ENCODE measurements around the gene CTBP2.

Gene CTBP2

DNA sequence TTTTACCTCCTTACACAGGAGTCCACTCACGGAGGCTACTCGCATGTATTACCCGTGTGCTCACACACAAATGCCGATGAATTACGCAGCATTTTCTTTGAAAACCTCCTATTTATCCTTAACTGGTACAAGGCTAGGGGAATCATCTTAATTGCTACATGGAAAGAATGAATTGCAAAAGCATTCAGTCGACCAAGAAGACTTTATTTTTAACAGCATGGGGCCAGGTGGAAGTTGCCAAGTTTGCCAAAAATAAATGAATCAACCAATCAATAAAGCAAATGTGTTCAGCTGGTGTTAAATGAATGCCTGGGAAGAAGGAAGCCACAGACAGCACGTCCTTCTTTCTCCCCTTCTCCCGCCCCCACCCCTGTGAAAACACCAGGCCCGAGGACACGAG is 55.8 kb downstream of the CTBP2 start:
- ChIA-PET POLR2A (no interaction called here), CTCF (interaction anchor here (1.1 to 1.5 kb wide), 2 partner anchors 13 to 56 kb away, joined by 3 read pairs; no protein-coding TSS in a partner anchor)
- no peak for DNase-seq (ENCODE audit: low read depth, low spot score)
- H3K4me3 ChIP-seq (ENCODE audit: low read depth, low read length) = no peak overlapping the region
- TF ChIP-seq, protein P1, sequence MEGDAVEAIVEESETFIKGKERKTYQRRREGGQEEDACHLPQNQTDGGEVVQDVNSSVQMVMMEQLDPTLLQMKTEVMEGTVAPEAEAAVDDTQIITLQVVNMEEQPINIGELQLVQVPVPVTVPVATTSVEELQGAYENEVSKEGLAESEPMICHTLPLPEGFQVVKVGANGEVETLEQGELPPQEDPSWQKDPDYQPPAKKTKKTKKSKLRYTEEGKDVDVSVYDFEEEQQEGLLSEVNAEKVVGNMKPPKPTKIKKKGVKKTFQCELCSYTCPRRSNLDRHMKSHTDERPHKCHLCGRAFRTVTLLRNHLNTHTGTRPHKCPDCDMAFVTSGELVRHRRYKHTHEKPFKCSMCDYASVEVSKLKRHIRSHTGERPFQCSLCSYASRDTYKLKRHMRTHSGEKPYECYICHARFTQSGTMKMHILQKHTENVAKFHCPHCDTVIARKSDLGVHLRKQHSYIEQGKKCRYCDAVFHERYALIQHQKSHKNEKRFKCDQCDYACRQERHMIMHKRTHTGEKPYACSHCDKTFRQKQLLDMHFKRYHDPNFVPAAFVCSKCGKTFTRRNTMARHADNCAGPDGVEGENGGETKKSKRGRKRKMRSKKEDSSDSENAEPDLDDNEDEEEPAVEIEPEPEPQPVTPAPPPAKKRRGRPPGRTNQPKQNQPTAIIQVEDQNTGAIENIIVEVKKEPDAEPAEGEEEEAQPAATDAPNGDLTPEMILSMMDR (IDR thresholded peaks at IDR 0.05; ENCODE audit: insufficient read depth, low read length, missing control alignments) = no peak

DNA sequence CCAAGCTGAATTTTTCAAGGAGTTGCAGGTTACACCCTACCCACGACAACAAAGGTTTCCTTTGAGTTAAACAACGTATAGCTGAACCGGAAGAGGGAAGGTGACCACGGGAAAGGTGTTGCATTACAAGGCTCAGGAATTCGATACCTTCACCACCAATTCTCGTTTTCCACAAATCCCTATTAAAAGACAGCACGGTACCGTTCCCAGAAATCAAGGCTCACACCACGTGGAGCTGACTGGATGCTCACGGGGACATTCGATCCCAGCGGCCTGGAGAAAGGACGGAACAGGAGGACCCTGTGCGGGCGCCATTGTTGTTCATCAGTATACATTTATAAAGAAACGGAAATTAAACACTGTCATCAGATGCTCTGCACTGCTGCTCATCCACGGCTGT is 56.4 kb downstream of the CTBP2 start:
- no peak for DNase-seq (ENCODE audit: low read depth, low spot score)
- CTCF ChIA-PET = interaction anchor here (1.5 to 1.8 kb wide), 2 partner anchors 13 to 56 kb away, joined by 3 to 6 read pairs; no protein-coding TSS in a partner anchor
- H3K4me3 ChIP-seq (ENCODE audit: low read depth, low read length) = no peak overlapping the region
- POLR2A ChIA-PET = no interaction called here
- TF ChIP-seq, protein P1 (IDR thresholded peaks at IDR 0.05; ENCODE audit: insufficient read depth, low read length, missing control alignments) = no peak

DNA sequence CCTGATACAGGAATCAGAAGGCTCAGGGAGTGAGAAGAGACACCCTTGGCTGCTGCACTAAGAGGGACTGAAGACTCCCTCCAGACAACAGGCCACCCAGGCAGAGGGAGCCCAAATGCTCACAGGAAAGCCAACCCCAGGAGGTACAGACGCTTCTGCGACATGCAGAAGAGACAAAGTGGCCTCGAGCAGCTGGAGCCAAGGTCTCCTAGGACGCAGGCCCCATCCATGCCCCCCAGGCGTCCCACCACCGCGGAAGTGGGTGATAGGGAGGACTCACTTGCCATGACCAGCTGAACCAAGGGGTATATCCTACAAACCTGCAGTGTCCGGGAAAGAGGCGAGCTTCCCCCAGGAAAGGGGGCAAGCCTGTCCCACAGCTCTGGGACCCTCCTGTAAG is 56.9 kb downstream of the CTBP2 start:
- H3K4me3 ChIP-seq (ENCODE audit: low read depth, low read length) = no peak overlapping the region
- ChIA-PET CTCF (interaction anchor here (1.2 to 1.8 kb wide), 3 partner anchors 14 to 56 kb away, joined by 5 to 7 read pairs (median 6); no protein-coding TSS in a partner anchor), POLR2A (interaction anchor here (1.1 kb wide), 1 partner anchor 9 kb away, joined by 3 read pairs; no protein-coding TSS in a partner anchor)
- no peak for DNase-seq (ENCODE audit: low read depth, low spot score)
- TF ChIP-seq, protein P1 (IDR thresholded peaks at IDR 0.05; ENCODE audit: insufficient read depth, low read length, missing control alignments) = no peak

DNA sequence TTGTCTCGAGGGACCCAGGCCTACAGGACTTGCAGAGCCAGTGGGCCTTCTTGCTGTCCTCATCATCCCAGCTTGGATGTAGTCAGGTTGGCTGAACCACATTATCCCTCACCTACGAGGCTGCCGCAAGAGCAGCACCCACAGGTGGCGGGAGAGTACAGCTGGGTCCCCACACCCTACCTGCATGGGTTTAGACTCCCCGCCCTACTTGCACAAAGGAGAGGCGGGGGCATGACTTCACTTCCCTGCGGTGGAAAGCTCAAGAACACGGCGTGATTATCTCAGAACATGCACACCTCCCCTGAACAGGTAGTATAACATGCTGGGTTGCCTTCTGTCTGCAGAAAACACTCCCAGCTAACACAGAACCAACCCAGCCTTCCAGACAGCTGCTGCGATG is 57.5 kb downstream of the CTBP2 start:
- DNase-seq (ENCODE audit: low read depth, low spot score) = no peak
- TF ChIP-seq, protein P1 (IDR thresholded peaks at IDR 0.05; ENCODE audit: insufficient read depth, low read length, missing control alignments) = no peak
- ChIA-PET CTCF (interaction anchor here (1.2 to 1.8 kb wide), 3 partner anchors 14 to 55 kb away, joined by 5 to 7 read pairs (median 6); no protein-coding TSS in a partner anchor), POLR2A (interaction anchor here (1.1 kb wide), 1 partner anchor 10 kb away, joined by 3 read pairs; no protein-coding TSS in a partner anchor)
- no peak overlapping the region for H3K4me3 ChIP-seq (ENCODE audit: low read depth, low read length)

DNA sequence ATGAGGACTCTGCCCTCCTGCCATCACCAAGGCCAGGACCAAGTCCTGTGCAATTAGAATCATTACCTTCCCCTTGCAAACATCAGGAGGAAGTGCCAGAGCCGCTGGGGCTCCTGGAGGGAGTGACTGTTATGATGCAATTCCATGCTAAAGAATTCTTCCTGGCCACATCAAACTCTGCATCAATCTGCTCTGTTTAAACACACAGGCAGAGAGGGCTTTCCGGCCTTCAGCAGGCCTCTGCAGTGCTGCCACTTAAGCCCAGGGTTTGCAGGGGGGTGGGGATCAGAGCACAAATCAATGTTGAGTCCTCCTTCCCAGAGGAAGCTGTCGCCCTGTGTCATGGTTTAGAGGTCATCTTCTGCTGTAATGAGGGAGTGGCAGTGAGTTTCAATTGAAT is 58.1 kb downstream of the CTBP2 start:
- ChIA-PET CTCF (interaction anchor here (1.2 to 1.8 kb wide), 3 partner anchors 15 to 54 kb away, joined by 5 to 7 read pairs (median 6); no protein-coding TSS in a partner anchor), POLR2A (interaction anchor here (1.1 kb wide), 1 partner anchor 10 kb away, joined by 3 read pairs; no protein-coding TSS in a partner anchor)
- TF ChIP-seq, protein P1 (IDR thresholded peaks at IDR 0.05; ENCODE audit: insufficient read depth, low read length, missing control alignments) = no peak
- H3K4me3 ChIP-seq (ENCODE audit: low read depth, low read length) = no peak overlapping the region
- peak; percentile 26 for DNase-seq (ENCODE audit: low read depth, low spot score)

DNA sequence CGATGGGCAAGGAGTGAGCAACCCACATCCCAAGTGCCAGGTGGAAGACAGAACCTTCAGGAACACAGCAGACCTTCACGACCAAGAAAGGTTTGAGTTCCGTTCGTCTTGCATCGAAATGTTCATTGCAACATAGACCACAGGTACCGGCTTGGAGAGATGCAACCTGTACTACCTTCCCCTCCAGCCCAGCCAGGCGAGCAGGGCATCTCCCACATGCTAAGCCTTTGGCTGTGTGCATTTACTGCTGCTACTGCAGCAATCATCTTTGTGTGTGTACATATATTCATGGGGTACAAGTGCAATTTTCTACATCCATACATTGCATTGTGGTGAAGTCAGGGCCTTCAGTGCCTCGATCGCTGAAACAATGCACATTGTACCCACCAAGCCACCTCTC is 58.8 kb downstream of the CTBP2 start:
- CTCF ChIA-PET = no interaction called here
- no peak for DNase-seq (ENCODE audit: low read depth, low spot score)
- TF ChIP-seq, protein P1 (IDR thresholded peaks at IDR 0.05; ENCODE audit: insufficient read depth, low read length, missing control alignments) = no peak
- POLR2A ChIA-PET = no interaction called here
- H3K4me3 ChIP-seq (ENCODE audit: low read depth, low read length) = no peak overlapping the region
